ENCODE results near the gene YWHAB.

GRCh38 chr20:44909872-44910689, 24.6 kb downstream of the YWHAB start, which contains the start of gene PABPC1L:
- peak; percentile 76 for TF ChIP-seq POLR2AphosphoS5 (IDR thresholded peaks at IDR 0.05; ENCODE audit: low read depth, low read length)
- TF ChIP-seq TCF7L2 (IDR thresholded peaks at IDR 0.05; ENCODE audit: low read depth, low read length): no peak
